K562 (cell line): ENCODE measurements around the gene BAIAP2. TPM values are rescaled to one million over a fixed set of nuclear protein-coding genes. Genes with fewer than 3 reads are reported as not detected.
"Not testable (repeated sequence)": the region's sequence is repeated elsewhere in the genome, so short reads cannot be mapped to it uniquely, and the experiment has no call there.

ENCODE experiments used
- ATAC-seq: fragments of 200-7000 bp; cut with Tn5 transposase; 3 replicates; pipeline ENCODE4 v1.9.1; 2020; ENCODE audit warnings: moderate library complexity
- BruUV-seq: library from RNA; stranded (reverse); fragments of 400-500 nt; replicated peaks from 2 replicates; lab custom pipeline; 2021; lab: Mats Ljungman, UMichigan
- CTCF ChIA-PET: fragments of 300-600 bp; formaldehyde crosslinking; extraction: SDS; loops from one replicate; lab custom pipeline; 2021; ENCODE audit warnings: low intra/inter-chr PET ratio; lab: Yijun Ruan, JAX
- POLR2A ChIA-PET: fragments of 300-600, 350-650 bp; sonication (Branson Sonifier 250); formaldehyde crosslinking; extraction: SDS; loops from one replicate; lab custom pipeline; 2021; ENCODE audit warnings: antibody characterized with exemption, inconsistent platforms; lab: Yijun Ruan, JAX
- DNase-seq, 4 experiments: peaks; one replicate each; pipeline versions ENCODE4 v3.0.0 to v3.0.0-alpha.2; 2011 to 2018; ENCODE audit warnings: low spot score in 3 of 4, mixed read lengths in 3 of 4; ENCODE audit errors: extremely low read depth in 1 of 4
- FAIRE-seq: peaks from 2 replicates; lab custom pipeline; 2011; peaks lifted over from hg19 to GRCh38; lab: Jason Lieb, UNC
- H2AFZ ChIP-seq: 2 replicates; pipeline ENCODE4 v1.6.0; 2011; ENCODE audit warnings: low read depth, low read length, control low read depth, inconsistent platforms
- H3K27ac ChIP-seq: fragments of 200-600 bp; 3 replicates; pipeline ENCODE4 v1.8.0; 2011; ENCODE audit warnings: low read depth, mild to moderate bottlenecking, control low read depth, inconsistent platforms, low read length, moderate library complexity, mixed read lengths; ENCODE audit errors: extremely low read depth
- H3K27me3 ChIP-seq, 2 experiments: fragments of 300-600 bp in 1 of 2; 2 replicates in 1 of 2; 3 replicates in 1 of 2; pipeline versions ENCODE4 v1.6.0 to v1.8.0; 2011; ENCODE audit warnings: inconsistent platforms in 2 of 2, low read length in 2 of 2, mild to moderate bottlenecking in 1 of 2, mixed read lengths in 1 of 2, moderate library complexity in 1 of 2; ENCODE audit not compliant: control insufficient read depth in 2 of 2, insufficient read depth in 2 of 2
- H3K36me3 ChIP-seq: fragments of 300-600 bp; 3 replicates; pipeline ENCODE4 v1.8.0; 2011; ENCODE audit warnings: mild to moderate bottlenecking, low read length, inconsistent platforms; ENCODE audit not compliant: control insufficient read depth, insufficient read depth
- H3K4me1 ChIP-seq, 2 experiments: fragments of 200-600 bp in 1 of 2; replicated peaks in 1 of 2; 2 replicates in 1 of 2; 3 replicates in 1 of 2; pipeline versions ENCODE4 v1.5.1 to v1.8.0; 2011; ENCODE audit warnings: inconsistent platforms in 2 of 2, low read length in 2 of 2, mild to moderate bottlenecking in 1 of 2, mixed read lengths in 1 of 2, moderate library complexity in 1 of 2; ENCODE audit not compliant: control insufficient read depth in 2 of 2, insufficient read depth in 2 of 2
- H3K4me2 ChIP-seq: 2 replicates; pipeline ENCODE4 v1.6.1; 2011; ENCODE audit warnings: low read length, control low read depth, inconsistent platforms, mixed read lengths; ENCODE audit not compliant: insufficient read depth
- H3K4me3 ChIP-seq: fragments of 200-600 bp; sonication (generic), shearing (Covaris generic); 2 replicates; pipeline ENCODE4 v1.5.1; 2016; ENCODE audit warnings: control low read depth, inconsistent platforms
- H3K79me2 ChIP-seq: fragments of 200-600 bp; 3 replicates; pipeline ENCODE4 v1.8.0; 2011; ENCODE audit warnings: low read length, inconsistent platforms; ENCODE audit not compliant: control insufficient read depth, insufficient read depth
- H3K9ac ChIP-seq, 2 experiments: 2 replicates each; pipeline versions ENCODE4 v1.6.0 to v1.6.1; 2011; ENCODE audit warnings: low read depth in 2 of 2, low read length in 2 of 2, control low read depth in 1 of 2, inconsistent platforms in 1 of 2, mild to moderate bottlenecking in 1 of 2, mixed read lengths in 1 of 2; ENCODE audit not compliant: insufficient read depth in 1 of 2
- H3K9me1 ChIP-seq: one replicate; pipeline ENCODE4 v1.6.0; 2011; ENCODE audit warnings: inconsistent platforms, mild to moderate bottlenecking, low read length, moderate library complexity; ENCODE audit not compliant: control insufficient read depth, insufficient read depth
- H3K9me3 ChIP-seq: replicated peaks from 2 replicates; pipeline ENCODE4 v1.5.1; 2011; ENCODE audit warnings: low read depth, low read length, inconsistent platforms; ENCODE audit not compliant: control insufficient read depth, insufficient read depth
- H4K20me1 ChIP-seq: replicated peaks from 2 replicates; pipeline ENCODE4 v1.6.1; 2011; ENCODE audit warnings: low read length, inconsistent platforms, mixed read lengths; ENCODE audit not compliant: control insufficient read depth, insufficient read depth
- BCOR ChIP-seq: fragments of 450-650 bp; IDR thresholded peaks from 2 replicates; pipeline ENCODE4 v1.6.1; 2016
- KDM1A ChIP-seq, 2 experiments: fragments of 450-650 bp; IDR thresholded peaks; 2 replicates each; pipeline ENCODE4 v1.6.1; 2016; ENCODE audit warnings: mild to moderate bottlenecking in 2 of 2
- RBM25 ChIP-seq: fragments of 200-400 bp; formaldehyde crosslinking; IDR thresholded peaks from 2 replicates; pipeline ENCODE4 v1.6.1; 2018; ENCODE audit warnings: low read length, low read depth, moderate library complexity; ENCODE audit not compliant: severe bottlenecking
- ZNF121 ChIP-seq: sonication (generic); formaldehyde crosslinking; conservative IDR thresholded peaks from 2 replicates; pipeline ENCODE4 v1.8.0; 2022; ENCODE audit warnings: missing genetic modification reagents
- ZNF175 ChIP-seq: fragments of 200-800 bp; sonication (Bioruptor generic); IDR thresholded peaks from 2 replicates; pipeline ENCODE4 v1.6.1; 2016; ENCODE audit warnings: low read depth, mild to moderate bottlenecking, missing genetic modification characterization, missing compliant biosample characterization
- ZNF384 ChIP-seq: IDR thresholded peaks from 2 replicates; pipeline ENCODE4 v1.6.1; 2012; ENCODE audit warnings: low read depth, low read length, improper control_type of control experiment
- ZNF583 ChIP-seq: fragments of 250-450 bp; sonication (Bioruptor Pico); IDR thresholded peaks from 2 replicates; pipeline ENCODE4 v1.4.0; 2020
- WGBS: fragments of 100-300 bp; shearing (Covaris generic); methylation state at CpG from one replicate; pipeline ENCODE4 v1.1.6; 2016; ENCODE audit warnings: low coverage, mixed read lengths; ENCODE audit not compliant: insufficient coverage; ENCODE audit errors: missing lambda C conversion rate; 5-methylcytosine and 5-hydroxymethylcytosine counted together
- in situ Hi-C: fragments of 300-500 bp; cut with MboI; formaldehyde crosslinking; loops from 4 replicates; pipeline ENCODE4 v1.15.0; 2018; ENCODE audit warnings: inconsistent platforms, mixed read lengths
- intact Hi-C: fragments of 100-400 bp; cut with micrococcal nuclease; formaldehyde crosslinking; loops from 2 replicates; pipeline ENCODE4 v1.14.2; 2022
- polyA plus RNA-seq, 8 experiments: library from polyadenylated mRNA; depleted of rRNA in 4 of 8; stranded (reverse) in 5 of 8; unstranded in 3 of 8; fragments of >200 nt; fragmentation: Nextera tagmentation in 2 of 8; fragmentation: Illumina TruSeq in 1 of 8; extraction: Ambion mirVana in 2 of 8; extraction: Trizol in 1 of 8; gene quantifications; 2 replicates each; pipeline versions ENCODE4 v1.2.1 to v1.2.3, GENCODE V29; 2011 to 2014; ENCODE audit warnings: inconsistent platforms in 1 of 8, missing spikeins in 1 of 8
- total RNA-seq, 7 experiments: library from RNA; depleted of rRNA in 6 of 7; stranded (reverse); fragments of >200 nt in 6 of 7; fragmentation: Illumina TruSeq in 2 of 7; extraction: Trizol in 2 of 7; gene quantifications; 2 replicates each; pipeline versions ENCODE4 v1.2.1 to v1.2.3, GENCODE V29; 2011 to 2021; ENCODE audit warnings: low replicate concordance in 1 of 7
- TF ChIP-seq, protein P1 (sequence below), 3 experiments: fragments of 200-800 bp in 1 of 3; fragments of 250-450 bp in 1 of 3; fragments of 450-650 bp in 1 of 3; sonication (Bioruptor Pico) in 1 of 3; sonication (Bioruptor generic) in 1 of 3; formaldehyde crosslinking in 1 of 3; IDR thresholded peaks; 2 replicates each; pipeline versions ENCODE4 v1.6.1 to v1.8.0; 2016 to 2022; ENCODE audit warnings: mild to moderate bottlenecking in 2 of 3, missing genetic modification characterization in 2 of 3, missing compliant biosample characterization in 1 of 3, moderate library complexity in 1 of 3

Gene BAIAP2
- total and polyA plus RNA-seq, 9 of the 15 experiments (the other 6 are each of a cell fraction or from before 2014, with no cell fraction given) = 2.3 to 51.6 (median 18.4) TPM

DNA sequence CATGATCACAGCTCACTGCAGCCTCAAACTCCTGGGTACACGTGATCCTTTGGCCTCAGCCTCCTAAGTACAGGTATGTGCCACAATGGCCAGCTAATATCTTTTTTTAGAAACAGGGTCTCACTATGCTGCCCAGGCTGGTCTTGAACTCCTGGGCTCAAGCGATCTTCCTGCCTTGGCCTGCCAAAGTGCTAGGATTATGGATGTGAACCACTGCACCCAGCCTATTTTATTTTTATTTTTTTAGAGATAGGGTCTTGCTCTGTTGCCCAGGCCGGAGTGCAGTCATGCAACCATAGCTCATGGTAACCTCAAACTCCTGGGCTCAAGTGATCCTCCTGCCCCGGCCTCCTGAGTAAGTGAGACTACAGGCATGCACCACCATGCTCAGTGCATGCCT is 17.6 kb upstream of the BAIAP2 start:
- H3K27ac ChIP-seq = peak overlapping the region; percentile 92
- 85% methylated on average over 4 of the region's 4 CpGs for WGBS
- CTCF ChIA-PET, H3K9me3 ChIP-seq, in situ Hi-C loops, ATAC-seq, DNase-seq, H3K4me3 ChIP-seq, H3K36me3 ChIP-seq, H3K9me1 ChIP-seq, FAIRE-seq, H3K27me3 ChIP-seq, BruUV-seq, H2AFZ ChIP-seq, H4K20me1 ChIP-seq: not testable (repeated sequence)
- peaks cover 38 to 49% of the 10 kb centered on the region in 2 experiments for H3K4me1 ChIP-seq
- peak overlapping the region; percentile 97; the same call in 1 of the 2 replicates for H3K4me2 ChIP-seq
- intact Hi-C loops = loop anchor here (5.0 to 10.0 kb wide), 2 partner anchors 80 to 217 kb away; partner anchors contain the start of genes NDUFAF8 and TEPSIN
- H3K9ac ChIP-seq = peak overlapping the region; percentile 47 to 72; a peak in 3 of 4 replicates
- peak; percentile 3 for TF ChIP-seq RBM25
- TF ChIP-seq ZNF384 = 0 out of 2 replicates have a peak, but pooled peaks have one; percentile 7
- 0 out of 2 replicates have a peak, but pooled peaks have one; percentile 2 for TF ChIP-seq ZNF583
- peak; percentile 96 for TF ChIP-seq ZNF121 (CRISPR knock-in tag)
- TF ChIP-seq, protein P1, sequence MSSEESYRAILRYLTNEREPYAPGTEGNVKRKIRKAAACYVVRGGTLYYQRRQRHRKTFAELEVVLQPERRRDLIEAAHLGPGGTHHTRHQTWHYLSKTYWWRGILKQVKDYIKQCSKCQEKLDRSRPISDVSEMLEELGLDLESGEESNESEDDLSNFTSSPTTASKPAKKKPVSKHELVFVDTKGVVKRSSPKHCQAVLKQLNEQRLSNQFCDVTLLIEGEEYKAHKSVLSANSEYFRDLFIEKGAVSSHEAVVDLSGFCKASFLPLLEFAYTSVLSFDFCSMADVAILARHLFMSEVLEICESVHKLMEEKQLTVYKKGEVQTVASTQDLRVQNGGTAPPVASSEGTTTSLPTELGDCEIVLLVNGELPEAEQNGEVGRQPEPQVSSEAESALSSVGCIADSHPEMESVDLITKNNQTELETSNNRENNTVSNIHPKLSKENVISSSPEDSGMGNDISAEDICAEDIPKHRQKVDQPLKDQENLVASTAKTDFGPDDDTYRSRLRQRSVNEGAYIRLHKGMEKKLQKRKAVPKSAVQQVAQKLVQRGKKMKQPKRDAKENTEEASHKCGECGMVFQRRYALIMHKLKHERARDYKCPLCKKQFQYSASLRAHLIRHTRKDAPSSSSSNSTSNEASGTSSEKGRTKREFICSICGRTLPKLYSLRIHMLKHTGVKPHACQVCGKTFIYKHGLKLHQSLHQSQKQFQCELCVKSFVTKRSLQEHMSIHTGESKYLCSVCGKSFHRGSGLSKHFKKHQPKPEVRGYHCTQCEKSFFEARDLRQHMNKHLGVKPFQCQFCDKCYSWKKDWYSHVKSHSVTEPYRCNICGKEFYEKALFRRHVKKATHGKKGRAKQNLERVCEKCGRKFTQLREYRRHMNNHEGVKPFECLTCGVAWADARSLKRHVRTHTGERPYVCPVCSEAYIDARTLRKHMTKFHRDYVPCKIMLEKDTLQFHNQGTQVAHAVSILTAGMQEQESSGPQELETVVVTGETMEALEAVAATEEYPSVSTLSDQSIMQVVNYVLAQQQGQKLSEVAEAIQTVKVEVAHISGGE (CRISPR knock-in tag; IDR thresholded peaks at IDR 0.05) = peak in 1 of 3 experiments; percentile 12; a peak in 2 of 6 replicates
- TF ChIP-seq BCOR = peak; percentile 91
- TF ChIP-seq ZNF175 = 0 out of 2 replicates have a peak, but pooled peaks have one; percentile 30
- peak in 1 of 2 experiments; percentile 39; a peak in 2 of 4 replicates for TF ChIP-seq KDM1A (IDR thresholded peaks at IDR 0.05)
- H3K79me2 ChIP-seq = peaks cover 21% of the 10 kb centered on the region; the same call in 2 of the 3 replicates
- POLR2A ChIA-PET = interaction anchor here (0.6 to 1.8 kb wide), 6 partner anchors 10 to 186 kb away, joined by 3 to 4 read pairs (median 3); partner anchors contain the start of gene BAIAP2
